Common myeloid progenitor, CD34-positive (primary cell): ENCODE data around the gene TNFAIP2.

ENCODE experiments used
- CTCF ChIA-PET: fragments of 350-600 bp; sonication (Branson Sonifier 250); formaldehyde crosslinking; loops from one replicate; lab custom pipeline; 2021; ENCODE audit warnings: antibody characterized with exemption; lab: Charles Lee
- POLR2A ChIA-PET: fragments of 350-600 bp; sonication (Branson Sonifier 250); formaldehyde crosslinking; loops from one replicate; lab custom pipeline; 2021; ENCODE audit warnings: antibody characterized with exemption; lab: Charles Lee
- DNase-seq, 3 donors: peaks; one replicate each; pipeline versions ENCODE4 v3.0.0 to v3.0.0-alpha.2; 2013
- H3K27ac ChIP-seq, 2 experiments: 1 replicate in 1 of 2; 2 replicates in 1 of 2; pipeline ENCODE4 v1.7.0; 2013; ENCODE audit warnings: inconsistent platforms in 2 of 2, low read length in 2 of 2, mild to moderate bottlenecking in 2 of 2, low read depth in 1 of 2, moderate library complexity in 1 of 2; ENCODE audit not compliant: severe bottlenecking in 2 of 2, insufficient read depth in 1 of 2, poor library complexity in 1 of 2
- H3K27me3 ChIP-seq, 5 experiments: replicated peaks in 2 of 5; 1 replicate in 3 of 5; 2 replicates in 2 of 5; pipeline versions ENCODE4 v1.6.1 to v1.7.0; 2013; ENCODE audit warnings: low read length in 4 of 5, mild to moderate bottlenecking in 2 of 5, moderate library complexity in 2 of 5, inconsistent platforms in 1 of 5; ENCODE audit not compliant: insufficient read depth in 5 of 5, control insufficient read depth in 4 of 5
- H3K36me3 ChIP-seq, 4 experiments: 1 replicate in 2 of 4; 2 replicates in 2 of 4; pipeline versions ENCODE4 v1.6.1 to v1.7.0; 2013; ENCODE audit warnings: low read length in 3 of 4, control low read depth in 1 of 4, mild to moderate bottlenecking in 1 of 4; ENCODE audit not compliant: control insufficient read depth in 4 of 4, insufficient read depth in 4 of 4
- H3K4me1 ChIP-seq, 4 experiments: 1 replicate in 3 of 4; 2 replicates in 1 of 4; pipeline versions ENCODE4 v1.6.1 to v1.7.1; 2013; ENCODE audit warnings: low read length in 3 of 4, mild to moderate bottlenecking in 3 of 4, control low read depth in 1 of 4, inconsistent platforms in 1 of 4, moderate library complexity in 1 of 4; ENCODE audit not compliant: control insufficient read depth in 4 of 4, insufficient read depth in 4 of 4; ENCODE audit errors: control extremely low read depth in 1 of 4
- H3K4me3 ChIP-seq, 7 experiments: 1 replicate in 4 of 7; 2 replicates in 3 of 7; pipeline versions ENCODE4 v1.5.1 to v1.7.0; 2013; ENCODE audit warnings: mild to moderate bottlenecking in 7 of 7, low read length in 6 of 7, moderate library complexity in 6 of 7, inconsistent platforms in 2 of 7, low read depth in 2 of 7, control low read depth in 1 of 7; ENCODE audit not compliant: insufficient read depth in 4 of 7, control insufficient read depth in 1 of 7; ENCODE audit errors: extremely low read depth in 1 of 7
- H3K9me3 ChIP-seq, 5 experiments: 1 replicate in 4 of 5; 2 replicates in 1 of 5; pipeline versions ENCODE4 v1.6.1 to v1.7.1; 2013; ENCODE audit warnings: low read length in 4 of 5, mild to moderate bottlenecking in 2 of 5, inconsistent platforms in 1 of 5, low read depth in 1 of 5, moderate library complexity in 1 of 5; ENCODE audit not compliant: control insufficient read depth in 4 of 5, insufficient read depth in 2 of 5; ENCODE audit errors: control extremely low read depth in 1 of 5
- WGBS: methylation state at CpG from one replicate; pipeline ENCODE4 v1.1.5; 2013; ENCODE audit not compliant: insufficient coverage; 5-methylcytosine and 5-hydroxymethylcytosine counted together

TNFAIP2 gene

GRCh38 chr14:103186241-103186822 is 63.1 kb downstream of the TNFAIP2 start:
- Histone ChIP-seq H3K4me1 (peaks cover 0 to 9% (median 7%) of the 10 kb centered on the region in 4 experiments), H3K4me3 (no peak overlapping the region), H3K36me3 (no peaks in the 10 kb centered on the region), H3K27me3 (peaks cover 6 to 53% (median 27%) of the 10 kb centered on the region in 5 experiments), H3K9me3 (no peaks in the 10 kb centered on the region), H3K27ac (no peak overlapping the region)
- 96% methylated on average over 6 of the region's 9 CpGs for WGBS
- no peak for DNase-seq
- ChIA-PET CTCF (interaction anchor here (0.7 to 3.8 kb wide), 10 partner anchors 11 to 173 kb away, joined by 3 to 30 read pairs (median 3); no protein-coding TSS in a partner anchor), POLR2A (no interaction called here)
